Activated naive CD8-positive, alpha-beta T cell (primary cell): Measurements from ENCODE around the gene TCERG1L.

Source experiments
- H3K27ac Mint-ChIP-seq: one replicate; pipeline ENCODE4 v1.8.0; 2021; ENCODE audit warnings: mixed read lengths
- H3K27me3 Mint-ChIP-seq: one replicate; pipeline ENCODE4 v1.8.0; 2021; ENCODE audit warnings: mixed read lengths
- H3K36me3 Mint-ChIP-seq: one replicate; pipeline ENCODE4 v1.8.0; 2021; ENCODE audit warnings: mixed read lengths
- H3K4me1 Mint-ChIP-seq: one replicate; pipeline ENCODE4 v1.8.0; 2021; ENCODE audit warnings: low read depth, mixed read lengths
- H3K4me3 Mint-ChIP-seq: one replicate; pipeline ENCODE4 v1.8.0; 2021; ENCODE audit warnings: mild to moderate bottlenecking, mixed read lengths
- H3K9me3 Mint-ChIP-seq: one replicate; pipeline ENCODE4 v1.8.0; 2021; ENCODE audit warnings: low read depth, mixed read lengths

Gene TCERG1L

DNA sequence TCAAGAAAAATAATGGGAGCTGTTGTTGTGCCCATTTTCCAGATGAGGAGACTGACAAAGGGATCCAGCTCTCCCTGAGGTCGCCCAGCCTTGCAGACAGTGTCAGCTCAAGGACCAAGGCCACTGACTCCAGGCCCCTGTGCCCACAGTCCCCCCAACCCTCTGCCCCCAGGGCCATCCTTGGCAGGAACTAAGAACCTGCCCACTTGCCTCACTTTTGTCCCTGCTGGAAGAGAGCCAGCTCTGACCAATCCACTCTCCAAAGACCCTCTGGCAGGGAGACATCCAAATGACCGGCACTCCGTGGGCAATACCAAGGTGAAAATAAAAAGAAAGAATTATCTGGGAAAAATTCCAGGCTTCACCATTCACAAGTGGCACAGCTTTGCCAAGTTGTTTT lies 101.3 kb downstream of the TCERG1L start:
- H3K4me1 Mint-ChIP-seq, result no peaks in the 10 kb centered on the region
- no peaks in the 10 kb centered on the region for H3K36me3 Mint-ChIP-seq
- H3K27ac Mint-ChIP-seq, result no peak overlapping the region
- no peak overlapping the region for H3K4me3 Mint-ChIP-seq
- H3K9me3 Mint-ChIP-seq, result no peaks in the 10 kb centered on the region
- H3K27me3 Mint-ChIP-seq, result no peaks in the 10 kb centered on the region

DNA sequence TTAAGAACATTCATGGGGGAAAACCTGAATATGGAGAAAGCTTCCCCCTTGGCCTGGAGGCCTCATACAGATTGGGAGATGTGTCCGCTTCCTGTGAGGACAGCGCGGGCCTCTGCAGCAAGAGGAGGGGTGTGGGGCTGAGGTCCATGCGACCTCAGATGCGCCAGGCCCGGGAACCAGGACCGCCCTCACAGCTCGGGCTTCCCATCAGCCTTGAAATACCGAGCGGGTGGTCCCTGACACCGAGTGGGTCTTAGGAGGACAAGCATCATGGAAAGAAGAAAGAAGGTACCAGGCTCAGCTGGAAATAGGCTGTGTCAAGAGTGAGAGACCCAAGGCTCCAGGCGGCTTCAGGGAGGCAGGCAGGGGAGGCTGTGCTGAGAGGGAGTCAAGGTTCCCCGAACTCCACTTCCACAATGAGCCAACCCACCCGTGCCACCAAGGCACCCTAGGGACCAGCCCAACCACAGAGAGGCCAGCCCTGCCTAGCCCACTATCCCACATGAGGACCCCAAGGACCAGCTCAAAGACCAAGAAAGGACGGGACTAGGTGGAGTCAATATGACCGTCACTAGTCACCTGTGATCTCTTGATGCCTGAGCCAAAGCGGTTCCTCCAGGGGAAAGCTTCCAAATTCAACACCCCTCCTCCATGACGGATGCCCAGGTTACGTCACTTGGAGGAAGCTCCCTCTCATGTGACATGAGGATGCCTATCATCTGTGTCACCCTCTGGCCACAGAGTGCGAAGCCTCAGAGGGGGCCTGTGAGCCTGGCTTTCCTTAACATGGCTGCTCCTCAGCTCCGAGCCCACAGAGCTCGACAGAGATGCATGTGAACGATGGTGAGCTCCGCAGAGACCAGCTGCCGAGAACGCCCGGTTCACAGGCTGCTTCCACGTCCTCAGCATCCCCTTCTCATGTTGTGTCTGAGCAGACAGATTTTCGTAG lies 103.7 kb downstream of the TCERG1L start:
- H3K27ac Mint-ChIP-seq, result no peak overlapping the region
- H3K27me3 Mint-ChIP-seq, result no peaks in the 10 kb centered on the region
- H3K36me3 Mint-ChIP-seq, result no peaks in the 10 kb centered on the region
- no peak overlapping the region for H3K4me3 Mint-ChIP-seq
- H3K9me3 Mint-ChIP-seq, result no peaks in the 10 kb centered on the region
- no peaks in the 10 kb centered on the region for H3K4me1 Mint-ChIP-seq

- Mint-ChIP-seq H3K27me3 (no peaks in the 10 kb centered on the region), H3K4me1 (no peaks in the 10 kb centered on the region), H3K36me3 (no peaks in the 10 kb centered on the region), H3K9me3 (no peaks in the 10 kb centered on the region), H3K4me3 (no peak overlapping the region), H3K27ac (no peak overlapping the region)
Observed at GRCh38 chr10:131207176-131207575, 104.3 kb downstream of the TCERG1L start.

GRCh38 chr10:131206111-131206995 lies 105.2 kb downstream of the TCERG1L start:
- no peaks in the 10 kb centered on the region for H3K9me3 Mint-ChIP-seq
- H3K27ac Mint-ChIP-seq, result no peak overlapping the region
- no peaks in the 10 kb centered on the region for H3K4me1 Mint-ChIP-seq
- H3K27me3 Mint-ChIP-seq, result no peaks in the 10 kb centered on the region
- H3K4me3 Mint-ChIP-seq, result no peak overlapping the region
- no peaks in the 10 kb centered on the region for H3K36me3 Mint-ChIP-seq

DNA sequence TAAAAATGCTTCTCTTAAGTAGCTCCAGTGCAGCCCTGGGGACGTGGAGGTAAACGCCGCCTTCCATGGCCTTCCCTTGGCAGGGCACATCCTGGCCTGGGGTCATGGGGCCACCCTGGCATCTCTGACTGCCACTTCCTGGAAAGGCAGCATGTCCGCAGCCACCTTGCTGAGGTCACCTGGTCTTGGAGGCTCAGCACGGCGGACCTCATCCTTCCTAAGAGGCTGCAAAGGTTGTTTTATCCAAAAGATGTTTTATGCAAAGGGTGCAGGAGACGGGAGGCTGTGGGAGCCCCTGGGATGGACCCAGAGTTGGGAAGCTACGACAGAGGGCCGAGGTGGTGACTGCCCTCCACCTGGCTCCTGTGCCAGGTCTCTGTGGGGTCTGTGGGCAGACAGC lies 106.0 kb downstream of the TCERG1L start:
- Mint-ChIP-seq H3K27me3 (no peaks in the 10 kb centered on the region), H3K27ac (no peak overlapping the region), H3K9me3 (no peaks in the 10 kb centered on the region), H3K4me1 (no peaks in the 10 kb centered on the region), H3K4me3 (no peak overlapping the region), H3K36me3 (no peaks in the 10 kb centered on the region)

- H3K36me3 Mint-ChIP-seq, result no peaks in the 10 kb centered on the region
- no peak overlapping the region for H3K4me3 Mint-ChIP-seq
- no peak overlapping the region for H3K27ac Mint-ChIP-seq
- H3K9me3 Mint-ChIP-seq, result no peaks in the 10 kb centered on the region
- H3K27me3 Mint-ChIP-seq, result no peaks in the 10 kb centered on the region
- H3K4me1 Mint-ChIP-seq, result no peaks in the 10 kb centered on the region
Observed at GRCh38 chr10:131204406-131205152, 106.9 kb downstream of the TCERG1L start.

GRCh38 chr10:131203456-131204357 lies 107.8 kb downstream of the TCERG1L start:
- Mint-ChIP-seq H3K4me3 (no peak overlapping the region), H3K27me3 (peaks cover 2% of the 10 kb centered on the region), H3K36me3 (no peaks in the 10 kb centered on the region), H3K9me3 (no peaks in the 10 kb centered on the region), H3K4me1 (no peaks in the 10 kb centered on the region), H3K27ac (no peak overlapping the region)

DNA sequence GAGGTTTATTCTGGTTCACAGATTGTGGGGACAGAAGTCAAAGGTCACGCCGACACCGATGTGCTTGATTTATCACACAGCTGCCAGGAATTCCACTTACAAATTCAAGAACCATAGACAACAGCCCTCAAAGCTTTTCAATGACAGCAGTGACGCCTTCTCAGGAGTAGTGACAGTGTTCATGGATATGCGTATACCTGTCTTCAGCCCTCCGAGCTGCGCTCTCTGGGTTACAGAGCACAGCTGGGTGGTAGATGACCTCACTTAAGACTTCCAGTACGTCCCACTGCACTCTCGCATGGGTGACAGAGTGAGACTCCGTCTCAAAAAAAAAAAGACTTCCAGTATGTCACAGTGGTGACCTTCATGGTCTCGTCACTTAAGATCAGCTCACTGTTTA lies 108.5 kb downstream of the TCERG1L start:
- Mint-ChIP-seq H3K36me3 (no peaks in the 10 kb centered on the region), H3K27ac (no peak overlapping the region), H3K9me3 (no peaks in the 10 kb centered on the region), H3K4me3 (no peak overlapping the region), H3K27me3 (peaks cover 2% of the 10 kb centered on the region), H3K4me1 (no peaks in the 10 kb centered on the region)

GRCh38 chr10:131201741-131202515 lies 109.6 kb downstream of the TCERG1L start:
- H3K4me1 Mint-ChIP-seq, result no peaks in the 10 kb centered on the region
- no peaks in the 10 kb centered on the region for H3K9me3 Mint-ChIP-seq
- H3K4me3 Mint-ChIP-seq, result no peak overlapping the region
- H3K27ac Mint-ChIP-seq, result no peak overlapping the region
- peaks cover 2% of the 10 kb centered on the region for H3K27me3 Mint-ChIP-seq
- no peaks in the 10 kb centered on the region for H3K36me3 Mint-ChIP-seq

DNA sequence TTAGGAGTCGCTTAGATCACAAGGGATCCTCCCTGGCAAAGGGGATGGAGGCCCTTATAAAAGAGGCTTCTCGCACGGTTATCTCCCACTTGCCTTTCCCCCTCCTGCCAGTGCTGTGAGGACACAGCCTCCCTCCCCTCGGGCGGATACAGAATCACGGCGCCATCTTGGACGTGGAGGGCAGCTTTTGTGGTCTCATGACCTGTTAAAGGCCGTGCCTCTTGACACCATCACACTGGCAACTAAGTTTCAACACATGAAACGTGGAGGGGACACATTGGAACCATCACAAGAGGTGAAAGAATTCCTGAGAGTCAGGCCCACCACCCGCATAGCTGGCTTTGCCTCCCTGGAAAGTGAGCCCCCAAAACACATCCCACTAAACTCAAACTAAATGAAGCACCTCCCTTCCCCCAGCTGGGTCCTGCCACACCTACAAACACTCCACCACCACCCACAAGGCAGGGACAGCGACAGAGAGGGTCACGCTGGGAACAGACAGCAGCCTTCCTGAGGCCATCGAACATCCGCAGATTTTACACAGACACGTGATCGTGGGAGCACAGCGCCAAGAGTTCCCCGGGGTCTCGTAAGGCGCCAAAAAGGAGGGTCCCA lies 110.6 kb downstream of the TCERG1L start:
- Mint-ChIP-seq H3K36me3 (no peaks in the 10 kb centered on the region), H3K9me3 (no peaks in the 10 kb centered on the region), H3K27me3 (peaks cover 2% of the 10 kb centered on the region)

DNA sequence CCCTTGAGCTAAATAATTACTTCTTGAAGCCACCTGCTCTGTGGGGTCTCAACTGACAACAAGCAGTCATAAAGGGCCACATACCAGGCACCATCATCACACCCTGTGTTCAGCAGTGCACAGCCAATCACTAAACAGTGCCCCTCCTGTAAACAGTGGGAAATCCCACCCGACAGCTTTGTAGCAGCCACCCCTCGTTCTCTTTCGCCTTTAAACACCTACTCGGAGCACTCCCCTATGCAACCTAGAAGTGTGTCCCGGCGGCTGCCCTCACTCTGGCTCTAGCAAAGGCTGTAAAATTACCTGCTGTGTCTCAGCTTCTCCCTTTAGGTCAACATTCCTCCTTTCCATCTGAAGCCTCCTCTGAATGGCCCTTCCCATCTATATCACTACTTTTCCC lies 111.9 kb downstream of the TCERG1L start:
- Mint-ChIP-seq H3K9me3 (no peaks in the 10 kb centered on the region), H3K4me3 (no peak overlapping the region), H3K36me3 (no peaks in the 10 kb centered on the region), H3K27ac (no peak overlapping the region), H3K27me3 (peaks cover 2% of the 10 kb centered on the region), H3K4me1 (no peaks in the 10 kb centered on the region)

More for the DNA sequence above, 110.6 kb downstream of the TCERG1L start:
- Mint-ChIP-seq H3K27ac (no peak overlapping the region), H3K4me3 (no peak overlapping the region), H3K4me1 (no peaks in the 10 kb centered on the region)

DNA sequence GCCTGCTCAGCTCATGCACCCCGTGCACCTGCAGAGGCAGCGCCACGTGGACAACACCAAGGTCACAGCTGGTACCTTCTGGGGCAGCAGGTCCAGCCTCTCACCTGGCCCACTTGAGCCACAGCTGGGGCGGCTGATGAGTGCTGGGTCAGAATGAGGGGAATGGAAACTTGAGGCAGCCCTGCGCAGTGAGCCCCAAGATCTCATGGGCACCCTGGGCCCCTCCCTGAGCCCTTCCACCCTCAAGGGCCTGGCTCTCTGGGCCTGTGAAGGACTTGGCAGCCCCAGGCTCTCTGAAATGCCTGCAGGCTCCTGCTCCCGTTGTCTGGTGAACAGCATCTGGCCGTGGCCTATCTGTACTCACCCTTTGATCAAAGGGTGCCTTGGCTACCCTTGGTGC lies 112.7 kb downstream of the TCERG1L start:
- no peaks in the 10 kb centered on the region for H3K9me3 Mint-ChIP-seq
- H3K4me1 Mint-ChIP-seq, result no peaks in the 10 kb centered on the region
- H3K4me3 Mint-ChIP-seq, result no peak overlapping the region
- no peaks in the 10 kb centered on the region for H3K36me3 Mint-ChIP-seq
- H3K27ac Mint-ChIP-seq, result no peak overlapping the region
- H3K27me3 Mint-ChIP-seq, result peaks cover 2% of the 10 kb centered on the region

- no peak overlapping the region for H3K27ac Mint-ChIP-seq
- H3K4me3 Mint-ChIP-seq, result no peak overlapping the region
- no peaks in the 10 kb centered on the region for H3K36me3 Mint-ChIP-seq
- H3K9me3 Mint-ChIP-seq, result no peaks in the 10 kb centered on the region
- peaks cover 2% of the 10 kb centered on the region for H3K27me3 Mint-ChIP-seq
- no peaks in the 10 kb centered on the region for H3K4me1 Mint-ChIP-seq
Observed at GRCh38 chr10:131198401-131198800, 113.1 kb downstream of the TCERG1L start.
